Keratinocyte (primary cell): ENCODE data around the gene CREB3L1. TPM values are rescaled to one million over a fixed set of nuclear protein-coding genes. Genes with fewer than 3 reads are reported as not detected.

Experiments
- DNase-seq: peaks from one replicate; pipeline ENCODE4 v3.0.0-alpha.2; 2011; ENCODE audit warnings: low read depth, missing footprints, low spot score
- FAIRE-seq: peaks from 2 replicates; lab custom pipeline; 2011; peaks lifted over from hg19 to GRCh38; lab: Jason Lieb, UNC
- H2AFZ ChIP-seq: 2 replicates; pipeline ENCODE4 v1.6.0; 2012; ENCODE audit warnings: low read length, control low read depth, inconsistent platforms; ENCODE audit not compliant: control insufficient read depth
- H3K27ac ChIP-seq: 2 replicates; pipeline ENCODE4 v1.5.1; 2011; ENCODE audit warnings: low read length; ENCODE audit not compliant: control insufficient read depth, insufficient read depth
- H3K27me3 ChIP-seq: 3 replicates; pipeline ENCODE4 v1.6.0; 2011; ENCODE audit warnings: low read length; ENCODE audit not compliant: control insufficient read depth, insufficient read depth; ENCODE audit errors: extremely low read depth
- H3K36me3 ChIP-seq, 2 experiments: 2 replicates in 1 of 2; 3 replicates in 1 of 2; pipeline ENCODE4 v1.5.1; 2011; ENCODE audit warnings: low read length in 2 of 2, mild to moderate bottlenecking in 1 of 2; ENCODE audit not compliant: control insufficient read depth in 2 of 2, insufficient read depth in 2 of 2; ENCODE audit errors: extremely low read depth in 1 of 2
- H3K4me1 ChIP-seq: 3 replicates; pipeline ENCODE4 v1.5.1; 2011; ENCODE audit warnings: low read length; ENCODE audit not compliant: control insufficient read depth, insufficient read depth; ENCODE audit errors: extremely low read depth
- H3K4me2 ChIP-seq: 3 replicates; pipeline ENCODE4 v1.6.0; 2011; ENCODE audit warnings: low read depth, low read length; ENCODE audit not compliant: control insufficient read depth, insufficient read depth; ENCODE audit errors: extremely low read depth
- H3K4me3 ChIP-seq, 3 experiments: fragments of 200-600 bp in 1 of 3; sonication (generic) in 1 of 3; 2 replicates in 2 of 3; 3 replicates in 1 of 3; pipeline ENCODE4 v1.5.1; 2011 to 2016; ENCODE audit warnings: low read length in 3 of 3, mild to moderate bottlenecking in 3 of 3, control low read depth in 2 of 3, inconsistent platforms in 1 of 3, low read depth in 1 of 3, mixed read lengths in 1 of 3, mixed run types in 1 of 3, moderate library complexity in 1 of 3; ENCODE audit not compliant: control insufficient read depth in 2 of 3, insufficient read depth in 2 of 3; ENCODE audit errors: extremely low read depth in 1 of 3
- H3K79me2 ChIP-seq: 2 replicates; pipeline ENCODE4 v1.6.0; 2012; ENCODE audit warnings: low read length; ENCODE audit not compliant: control insufficient read depth, insufficient read depth
- H3K9ac ChIP-seq: 3 replicates; pipeline ENCODE4 v1.6.0; 2011; ENCODE audit warnings: low read length; ENCODE audit not compliant: control insufficient read depth, insufficient read depth; ENCODE audit errors: extremely low read depth
- H3K9me1 ChIP-seq: 3 replicates; pipeline ENCODE4 v1.6.0; 2011; ENCODE audit warnings: low read length; ENCODE audit not compliant: control insufficient read depth, insufficient read depth; ENCODE audit errors: extremely low read depth
- H3K9me3 ChIP-seq: 2 replicates; pipeline ENCODE4 v1.5.1; 2012; ENCODE audit warnings: low read depth, low read length; ENCODE audit not compliant: control insufficient read depth
- H4K20me1 ChIP-seq: 3 replicates; pipeline ENCODE4 v1.6.0; 2011; ENCODE audit warnings: low read length; ENCODE audit not compliant: control insufficient read depth, insufficient read depth; ENCODE audit errors: extremely low read depth
- EZH2 ChIP-seq: IDR thresholded peaks from one replicate; pipeline ENCODE4 v1.6.1; 2012; ENCODE audit warnings: inconsistent platforms, mild to moderate bottlenecking, low read length, moderate library complexity
- dilution Hi-C: fragments of 300-500 bp; cut with MboI; formaldehyde crosslinking; loops from one replicate; pipeline ENCODE4 v1.7.0; 2020; ENCODE audit warnings: low sequenced_read_pairs; ENCODE audit not compliant: extremely low pct_ligation_motif_present
- polyA plus RNA-seq, 5 experiments: library from polyadenylated mRNA; depleted of rRNA in 3 of 5; stranded (reverse) in 3 of 5; stranded (forward) in 1 of 5; unstranded in 1 of 5; fragments of >200 nt; gene quantifications; 1 replicate in 1 of 5; 2 replicates in 3 of 5; 3 replicates in 1 of 5; pipeline versions ENCODE4 v1.2.1 to v1.2.3, GENCODE V29; 2011 to 2012; ENCODE audit warnings: missing spikeins in 2 of 5, low read depth in 1 of 5, low replicate concordance in 1 of 5
- TF ChIP-seq, protein P1 (sequence below), 3 experiments: IDR thresholded peaks in 1 of 3; conservative IDR thresholded peaks in 1 of 3; optimal IDR thresholded peaks in 1 of 3; 2 replicates in 2 of 3; 3 replicates in 1 of 3; pipeline versions ENCODE3 to v1.5.1; 2011; ENCODE audit warnings: low read length in 3 of 3, mild to moderate bottlenecking in 3 of 3, moderate library complexity in 2 of 3, control low read depth in 1 of 3, inconsistent platforms in 1 of 3; ENCODE audit not compliant: insufficient read depth in 2 of 3; ENCODE audit errors: extremely low read depth in 1 of 3

Gene CREB3L1
- polyA plus RNA-seq, 1 donor (not counting 4 experiments of a cell fraction or from before 2014, with no cell fraction given): not detected

DNA sequence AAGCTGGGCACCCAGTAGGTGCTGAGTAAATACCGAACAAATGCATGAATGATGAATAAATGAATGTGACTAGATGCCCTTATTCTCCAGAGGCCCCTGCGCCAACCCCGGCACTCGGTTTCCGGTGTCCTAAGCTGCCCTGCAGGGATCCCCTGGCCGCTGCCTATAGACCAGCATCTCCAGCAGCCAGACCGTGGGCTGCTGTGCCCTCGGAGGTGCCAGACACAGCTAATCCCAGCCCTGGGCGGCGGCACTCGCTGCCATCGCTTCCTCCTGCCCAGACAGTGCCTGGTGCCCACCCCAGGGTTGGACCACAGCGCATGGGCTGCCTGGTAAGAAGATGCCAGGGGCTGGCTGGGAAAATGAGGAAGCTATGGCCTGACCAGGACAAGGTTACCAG, 15.6 kb downstream of the CREB3L1 start:
- Histone ChIP-seq H3K9me1 (no peaks in the 10 kb centered on the region), H3K27me3 (peaks cover 3% of the 10 kb centered on the region), H3K9me3 (no peaks in the 10 kb centered on the region), H3K4me1 (peaks cover 9% of the 10 kb centered on the region), H4K20me1 (no peaks in the 10 kb centered on the region), H3K36me3 (no peaks in the 10 kb centered on the region), H3K4me3 (no peak overlapping the region), H3K27ac (no peak overlapping the region), H2AFZ (no peak overlapping the region), H3K79me2 (no peaks in the 10 kb centered on the region), H3K9ac (no peak overlapping the region), H3K4me2 (no peak overlapping the region)
- DNase-seq (no peak), FAIRE-seq (no peak)
- TF ChIP-seq, protein P1, sequence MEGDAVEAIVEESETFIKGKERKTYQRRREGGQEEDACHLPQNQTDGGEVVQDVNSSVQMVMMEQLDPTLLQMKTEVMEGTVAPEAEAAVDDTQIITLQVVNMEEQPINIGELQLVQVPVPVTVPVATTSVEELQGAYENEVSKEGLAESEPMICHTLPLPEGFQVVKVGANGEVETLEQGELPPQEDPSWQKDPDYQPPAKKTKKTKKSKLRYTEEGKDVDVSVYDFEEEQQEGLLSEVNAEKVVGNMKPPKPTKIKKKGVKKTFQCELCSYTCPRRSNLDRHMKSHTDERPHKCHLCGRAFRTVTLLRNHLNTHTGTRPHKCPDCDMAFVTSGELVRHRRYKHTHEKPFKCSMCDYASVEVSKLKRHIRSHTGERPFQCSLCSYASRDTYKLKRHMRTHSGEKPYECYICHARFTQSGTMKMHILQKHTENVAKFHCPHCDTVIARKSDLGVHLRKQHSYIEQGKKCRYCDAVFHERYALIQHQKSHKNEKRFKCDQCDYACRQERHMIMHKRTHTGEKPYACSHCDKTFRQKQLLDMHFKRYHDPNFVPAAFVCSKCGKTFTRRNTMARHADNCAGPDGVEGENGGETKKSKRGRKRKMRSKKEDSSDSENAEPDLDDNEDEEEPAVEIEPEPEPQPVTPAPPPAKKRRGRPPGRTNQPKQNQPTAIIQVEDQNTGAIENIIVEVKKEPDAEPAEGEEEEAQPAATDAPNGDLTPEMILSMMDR (optimal IDR thresholded peaks at IDR 0.05 in 1 of 3, IDR thresholded peaks at IDR 0.05 in 1 of 3, conservative IDR thresholded peaks at IDR 0.05 in 1 of 3; ENCODE audit: extremely low read depth in 1 of 3, insufficient read depth in 2 of 3, low read length in 3 of 3): no peak
- dilution Hi-C loops: no loop called here

DNA sequence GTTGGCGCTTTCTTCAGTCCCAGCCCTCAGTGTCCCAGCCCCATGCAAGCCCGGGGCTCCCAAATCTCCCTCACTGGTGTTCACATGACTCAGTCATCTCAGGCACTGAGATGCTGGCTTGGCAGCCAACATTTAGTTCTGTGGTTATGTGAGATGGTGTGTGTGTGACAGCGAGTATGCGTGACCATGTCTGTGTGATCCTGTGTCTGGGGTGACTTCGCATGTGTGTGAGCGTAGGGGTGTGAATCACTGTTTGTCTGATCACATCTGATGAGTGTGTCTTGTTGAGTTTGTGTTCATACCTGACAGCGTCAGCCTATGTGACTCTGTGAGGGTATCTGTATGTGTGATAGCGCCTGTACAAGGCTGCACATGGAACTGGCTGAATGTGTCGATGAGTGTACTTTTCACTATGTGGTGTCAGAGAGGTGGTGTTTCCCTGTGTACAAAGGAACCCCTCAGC, 16.2 kb downstream of the CREB3L1 start:
- no peak overlapping the region for H3K27ac ChIP-seq
- H3K79me2 ChIP-seq: no peaks in the 10 kb centered on the region
- no peaks in the 10 kb centered on the region for H3K9me3 ChIP-seq
- dilution Hi-C loops: no loop called here
- DNase-seq (no peak), FAIRE-seq (no peak)
- H3K4me2 ChIP-seq: no peak overlapping the region
- H3K4me3 ChIP-seq: no peak overlapping the region
- H3K4me1 ChIP-seq: peaks cover 9% of the 10 kb centered on the region
- TF ChIP-seq, protein P1 (optimal IDR thresholded peaks at IDR 0.05 in 1 of 3, IDR thresholded peaks at IDR 0.05 in 1 of 3, conservative IDR thresholded peaks at IDR 0.05 in 1 of 3; ENCODE audit: extremely low read depth in 1 of 3, insufficient read depth in 2 of 3, low read length in 3 of 3): no peak
- no peak for TF ChIP-seq EZH2
- no peaks in the 10 kb centered on the region for H3K36me3 ChIP-seq
- no peak overlapping the region for H2AFZ ChIP-seq
- peaks cover 3% of the 10 kb centered on the region for H3K27me3 ChIP-seq
- no peaks in the 10 kb centered on the region for H4K20me1 ChIP-seq
- no peak overlapping the region for H3K9ac ChIP-seq
- H3K9me1 ChIP-seq: no peaks in the 10 kb centered on the region
